ENCODE data around the gene SH3RF3. TPM values are rescaled to one million over a fixed set of nuclear protein-coding genes. Genes with fewer than 3 reads are reported as not detected.

The SH3RF3 gene
- total RNA-seq, 1 experiment from 2014 or later: not detected

GRCh38 chr2:109475531-109476210, 346.7 kb downstream of the SH3RF3 start:
- Histone ChIP-seq H3K9ac (ENCODE audit: low read length) (no peak overlapping the region), H3K79me2 (ENCODE audit: insufficient read depth, low read length) (no peaks in the 10 kb centered on the region), H3K4me3 (replicated peaks in 1 of 2; ENCODE audit: low read depth in 1 of 2, low read length in 2 of 2) (no peak overlapping the region), H3K36me3 (ENCODE audit: control insufficient read depth in 1 of 2, insufficient read depth in 2 of 2, low read length in 2 of 2) (no peaks in the 10 kb centered on the region), H3K4me1 (ENCODE audit: control insufficient read depth in 1 of 2, insufficient read depth in 2 of 2, low read length in 2 of 2) (peaks cover 4 to 6% of the 10 kb centered on the region in 2 experiments; a peak in 3 of 4 replicates), H3K27me3 (ENCODE audit: insufficient read depth, low read length) (no peaks in the 10 kb centered on the region), H3K9me3 (ENCODE audit: control insufficient read depth in 1 of 2, insufficient read depth in 1 of 2, low read depth in 1 of 2, low read length in 2 of 2) (no peaks in the 10 kb centered on the region), H2AFZ (ENCODE audit: low read depth, low read length, poor library complexity, severe bottlenecking) (no peak overlapping the region), H3K4me2 (ENCODE audit: low read length) (no peak overlapping the region), H3K9me2 (ENCODE audit: insufficient read depth) (no peaks in the 10 kb centered on the region), H3K27ac (ENCODE audit: low read depth, low read length) (no peak overlapping the region), H4K20me1 (ENCODE audit: insufficient read depth) (no peaks in the 10 kb centered on the region)
- no peak for ATAC-seq
- no peak for DNase-seq (ENCODE audit: low read depth, low spot score)
- BruUV-seq (replicated peaks): no TSS peak
- RAD21 ChIA-PET (ENCODE audit: low non-redundant PET in 1 of 2, low total read pairs in 2 of 2, uncharacterized antibody in 2 of 2, unreplicated experiment in 2 of 2): no interaction called here
- CTCF ChIA-PET: no interaction called here
- no peak for TF ChIP-seq CTCF (IDR thresholded peaks at IDR 0.05 in 2 of 3, conservative IDR thresholded peaks at IDR 0.05 in 1 of 3; ENCODE audit: borderline replicate concordance in 1 of 3, insufficient read depth in 1 of 3, low read depth in 2 of 3, low read length in 2 of 3)
- TF ChIP-seq ATF3 (IDR thresholded peaks at IDR 0.05): no peak
- no peak for TF ChIP-seq POLR2A (IDR thresholded peaks at IDR 0.05; ENCODE audit: borderline replicate concordance, extremely low read depth, insufficient read depth, insufficient read length)
- TF ChIP-seq SRF (IDR thresholded peaks at IDR 0.05; ENCODE audit: low read depth): no peak
- POLR2A ChIA-PET: no interaction called here
- intact Hi-C loops (cut with micrococcal nuclease): no loop called here

DNA sequence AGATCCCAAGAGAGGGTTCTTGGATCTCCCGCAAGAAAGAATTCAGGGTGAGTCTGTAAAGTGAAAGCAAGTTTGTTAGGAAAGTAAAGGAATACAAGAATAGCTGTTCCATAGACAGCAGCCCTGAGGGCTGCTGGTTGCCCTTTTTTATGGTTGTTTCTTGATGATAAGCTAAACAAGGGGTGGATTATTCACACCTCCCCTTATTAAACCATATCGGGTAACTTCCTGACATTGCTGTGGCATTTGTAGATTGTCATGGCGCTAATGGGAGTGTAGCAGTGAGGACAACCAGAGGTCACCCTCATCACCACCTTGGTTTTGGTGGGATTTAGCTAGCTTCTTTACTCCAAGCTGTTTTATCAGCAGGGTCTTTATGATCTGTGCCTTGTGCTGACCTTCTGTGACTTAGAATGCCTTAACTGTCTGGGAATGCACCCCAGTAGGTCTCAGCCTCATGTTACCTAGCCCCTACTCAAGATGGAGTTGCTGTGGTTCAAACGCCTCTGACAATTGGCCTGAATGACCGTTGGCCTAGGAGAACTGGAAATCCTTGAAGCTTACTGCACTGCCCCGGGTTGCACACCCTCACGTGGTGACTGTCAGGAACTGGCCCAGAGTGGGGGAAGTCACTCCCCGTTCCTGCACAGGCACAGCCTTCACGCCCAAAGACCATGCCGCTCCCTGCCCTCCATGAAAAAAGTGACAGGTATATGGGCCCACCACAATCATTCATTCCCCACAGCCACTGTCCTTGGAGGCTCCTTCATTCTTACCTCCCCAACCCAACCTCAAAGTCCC, 347.8 kb downstream of the SH3RF3 start:
- no peaks in the 10 kb centered on the region for H3K9me3 ChIP-seq (ENCODE audit: control insufficient read depth in 1 of 2, insufficient read depth in 1 of 2, low read depth in 1 of 2, low read length in 2 of 2)
- no peak overlapping the region for H2AFZ ChIP-seq (ENCODE audit: low read depth, low read length, poor library complexity, severe bottlenecking)
- no peaks in the 10 kb centered on the region for H3K4me1 ChIP-seq (ENCODE audit: control insufficient read depth in 1 of 2, insufficient read depth in 2 of 2, low read length in 2 of 2)
- no peaks in the 10 kb centered on the region for H3K27me3 ChIP-seq (ENCODE audit: insufficient read depth, low read length)
- H3K9ac ChIP-seq (ENCODE audit: low read length): no peak overlapping the region
- H3K9me2 ChIP-seq (ENCODE audit: insufficient read depth): no peaks in the 10 kb centered on the region
- TF ChIP-seq ELF1 (IDR thresholded peaks at IDR 0.05; ENCODE audit: borderline replicate concordance, low read depth) (no peak), ZNF274 (IDR thresholded peaks at IDR 0.05; ENCODE audit: low read depth, low read length) (no peak), POLR2AphosphoS5 (IDR thresholded peaks at IDR 0.05; ENCODE audit: low read depth, low read length) (no peak), FOSL1 (IDR thresholded peaks at IDR 0.05; ENCODE audit: low read depth) (no peak), EZH2 (IDR thresholded peaks at IDR 0.05) (no peak), YY1 (IDR thresholded peaks at IDR 0.05; ENCODE audit: extremely low read depth, insufficient replicate concordance, low read depth, low read length) (no peak)
- no peaks in the 10 kb centered on the region for H3K79me2 ChIP-seq (ENCODE audit: insufficient read depth, low read length)
- no peak overlapping the region for H3K4me2 ChIP-seq (ENCODE audit: low read length)
- H3K4me3 ChIP-seq (replicated peaks in 1 of 2; ENCODE audit: low read depth in 1 of 2, low read length in 2 of 2): no peak overlapping the region
- H3K36me3 ChIP-seq (ENCODE audit: control insufficient read depth in 1 of 2, insufficient read depth in 2 of 2, low read length in 2 of 2): no peaks in the 10 kb centered on the region
- intact Hi-C loops (cut with micrococcal nuclease): no loop called here
- no TSS peak for BruUV-seq (replicated peaks)
- no peak for ATAC-seq
- DNase-seq (ENCODE audit: low read depth, low spot score): no peak
- no peaks in the 10 kb centered on the region for H4K20me1 ChIP-seq (ENCODE audit: insufficient read depth)
- CTCF ChIA-PET: no interaction called here
- RAD21 ChIA-PET (ENCODE audit: low non-redundant PET in 1 of 2, low total read pairs in 2 of 2, uncharacterized antibody in 2 of 2, unreplicated experiment in 2 of 2): no interaction called here
- no peak overlapping the region for H3K27ac ChIP-seq (ENCODE audit: low read depth, low read length)
- POLR2A ChIA-PET: no interaction called here

Measured in HCT116 (cell line).